Measurements from ENCODE around the gene GJD3.

DNA sequence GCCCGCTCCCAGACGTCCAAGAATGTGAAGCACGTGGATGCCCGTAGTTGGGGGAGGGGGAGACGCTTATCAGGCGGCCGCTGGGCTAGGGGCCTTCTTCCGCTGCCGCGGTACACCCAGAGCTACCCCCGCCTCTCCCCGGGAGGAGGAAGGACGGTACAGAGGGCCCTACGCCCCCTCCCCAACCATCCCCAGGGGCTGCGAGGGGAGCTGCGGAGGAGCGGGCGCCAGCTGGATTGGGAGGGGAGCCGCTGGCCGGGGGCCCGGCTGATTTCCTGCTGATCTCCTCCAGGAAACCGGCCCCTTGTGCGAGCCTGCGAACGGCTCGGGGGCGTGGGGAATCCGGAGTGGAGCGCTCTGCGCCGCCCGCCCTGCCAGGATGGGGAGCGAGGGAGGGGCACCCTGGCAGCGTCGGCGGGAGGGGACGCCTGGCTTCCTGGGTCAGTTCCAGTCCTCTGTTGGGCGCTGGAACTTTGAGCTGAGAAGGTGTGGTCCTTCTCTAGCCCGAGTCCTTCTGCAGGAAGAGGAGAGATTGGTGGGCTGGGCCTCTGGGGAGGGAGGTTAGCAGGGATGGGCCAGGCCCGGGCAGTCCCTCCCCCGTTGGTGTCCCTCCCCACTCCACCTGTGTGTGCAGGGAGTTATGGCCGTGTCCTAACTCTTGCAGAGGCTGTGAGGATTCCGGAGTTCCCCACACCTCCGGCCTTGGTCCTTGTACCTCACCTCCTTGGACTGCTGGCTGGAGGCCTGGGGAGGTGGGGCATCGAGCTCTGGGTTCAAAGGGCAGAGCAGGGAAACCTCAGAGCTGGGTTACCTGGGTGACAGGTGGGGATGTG is 19.2 kb downstream of the GJD3 start:
- TF ChIP-seq POLR2A (IDR thresholded peaks at IDR 0.05), result peak; percentile 10 to 17
- TF ChIP-seq, protein P1, sequence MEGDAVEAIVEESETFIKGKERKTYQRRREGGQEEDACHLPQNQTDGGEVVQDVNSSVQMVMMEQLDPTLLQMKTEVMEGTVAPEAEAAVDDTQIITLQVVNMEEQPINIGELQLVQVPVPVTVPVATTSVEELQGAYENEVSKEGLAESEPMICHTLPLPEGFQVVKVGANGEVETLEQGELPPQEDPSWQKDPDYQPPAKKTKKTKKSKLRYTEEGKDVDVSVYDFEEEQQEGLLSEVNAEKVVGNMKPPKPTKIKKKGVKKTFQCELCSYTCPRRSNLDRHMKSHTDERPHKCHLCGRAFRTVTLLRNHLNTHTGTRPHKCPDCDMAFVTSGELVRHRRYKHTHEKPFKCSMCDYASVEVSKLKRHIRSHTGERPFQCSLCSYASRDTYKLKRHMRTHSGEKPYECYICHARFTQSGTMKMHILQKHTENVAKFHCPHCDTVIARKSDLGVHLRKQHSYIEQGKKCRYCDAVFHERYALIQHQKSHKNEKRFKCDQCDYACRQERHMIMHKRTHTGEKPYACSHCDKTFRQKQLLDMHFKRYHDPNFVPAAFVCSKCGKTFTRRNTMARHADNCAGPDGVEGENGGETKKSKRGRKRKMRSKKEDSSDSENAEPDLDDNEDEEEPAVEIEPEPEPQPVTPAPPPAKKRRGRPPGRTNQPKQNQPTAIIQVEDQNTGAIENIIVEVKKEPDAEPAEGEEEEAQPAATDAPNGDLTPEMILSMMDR (IDR thresholded peaks at IDR 0.05 in 4 of 5, conservative IDR thresholded peaks at IDR 0.05 in 1 of 5), result no peak
